HEK293T (cell line): ENCODE measurements around the gene GRK1.

Experiments used
- CTCF ChIA-PET: fragments of 350-600 bp; formaldehyde crosslinking; extraction: SDS; loops from one replicate; lab custom pipeline; 2021; ENCODE audit warnings: antibody characterized with exemption, inconsistent platforms; lab: Yijun Ruan, JAX
- POLR2A ChIA-PET: fragments of 350-600 bp; formaldehyde crosslinking; extraction: SDS; loops from one replicate; lab custom pipeline; 2020; ENCODE audit warnings: antibody characterized with exemption, inconsistent platforms; lab: Yijun Ruan, JAX
- DNase-seq: peaks from one replicate; pipeline ENCODE4 v3.0.0; 2012; ENCODE audit warnings: mixed read lengths; ENCODE audit errors: extremely low spot score
- ARNT ChIP-seq: fragments of 450-650 bp; IDR thresholded peaks from 2 replicates; pipeline ENCODE4 v1.6.1; 2017; ENCODE audit warnings: mild to moderate bottlenecking
- BHLHE40 ChIP-seq: fragments of 450-650 bp; IDR thresholded peaks from 2 replicates; pipeline ENCODE4 v1.6.1; 2016; ENCODE audit warnings: mild to moderate bottlenecking, moderate library complexity, borderline replicate concordance
- CTBP1 ChIP-seq: fragments of 450-650 bp; IDR thresholded peaks from 2 replicates; pipeline ENCODE4 v1.6.1; 2016; ENCODE audit warnings: borderline replicate concordance
- ELF4 ChIP-seq: fragments of 450-650 bp; IDR thresholded peaks from 2 replicates; pipeline ENCODE4 v1.6.1; 2017; ENCODE audit warnings: antibody characterized with exemption
- FOXA1 ChIP-seq: fragments of 450-650 bp; IDR thresholded peaks from 2 replicates; pipeline ENCODE4 v1.6.1; 2016; ENCODE audit warnings: mild to moderate bottlenecking
- FOXK2 ChIP-seq: fragments of 450-650 bp; IDR thresholded peaks from 2 replicates; pipeline ENCODE4 v1.6.1; 2016; ENCODE audit warnings: mild to moderate bottlenecking
- FOXM1 ChIP-seq: fragments of 450-650 bp; IDR thresholded peaks from 2 replicates; pipeline ENCODE4 v1.6.1; 2017; ENCODE audit warnings: mild to moderate bottlenecking, borderline replicate concordance
- HDGF ChIP-seq: fragments of 450-650 bp; IDR thresholded peaks from 2 replicates; pipeline ENCODE4 v1.6.1; 2017; ENCODE audit warnings: antibody characterized with exemption, borderline replicate concordance
- L3MBTL2 ChIP-seq: fragments of 450-650 bp; conservative IDR thresholded peaks from 2 replicates; pipeline ENCODE4 v1.6.1; 2016; ENCODE audit warnings: mild to moderate bottlenecking
- LEF1 ChIP-seq: fragments of 450-650 bp; IDR thresholded peaks from 2 replicates; pipeline ENCODE4 v1.6.1; 2017; ENCODE audit warnings: mild to moderate bottlenecking, borderline replicate concordance
- NFRKB ChIP-seq: fragments of 450-650 bp; IDR thresholded peaks from 2 replicates; pipeline ENCODE4 v1.6.1; 2016; ENCODE audit warnings: mild to moderate bottlenecking, moderate library complexity
- PKNOX1 ChIP-seq: fragments of 450-650 bp; IDR thresholded peaks from 2 replicates; pipeline ENCODE4 v1.6.1; 2016
- SP1 ChIP-seq: fragments of 450-650 bp; IDR thresholded peaks from 2 replicates; pipeline ENCODE4 v1.6.1; 2017
- SUZ12 ChIP-seq: fragments of 450-650 bp; IDR thresholded peaks from 2 replicates; pipeline ENCODE4 v1.6.1; 2016; ENCODE audit warnings: mild to moderate bottlenecking
- TARDBP ChIP-seq: fragments of 450-650 bp; IDR thresholded peaks from 2 replicates; pipeline ENCODE4 v1.6.1; 2016
- ZNF384 ChIP-seq: fragments of 450-650 bp; IDR thresholded peaks from 2 replicates; pipeline ENCODE4 v1.6.1; 2016

Gene GRK1

GRCh38 chr13:113776231-113777125, 109.5 kb downstream of the GRK1 start:
- ChIA-PET CTCF (no interaction called here), POLR2A (no interaction called here)
- DNase-seq, result no peak
- no peak for TF ChIP-seq ARNT
- TF ChIP-seq SP1, result no peak
- TF ChIP-seq ELF4, result no peak
- no peak for TF ChIP-seq NFRKB

- TF ChIP-seq TARDBP, result no peak
- TF ChIP-seq SP1, result no peak
- TF ChIP-seq SUZ12, result no peak
- TF ChIP-seq NFRKB, result no peak
- TF ChIP-seq ELF4, result no peak
- TF ChIP-seq CTBP1, result no peak
- no peak for TF ChIP-seq ZNF384
- TF ChIP-seq HDGF, result no peak
- no peak for TF ChIP-seq FOXM1
- no peak for TF ChIP-seq LEF1
- no peak for TF ChIP-seq FOXA1
- TF ChIP-seq L3MBTL2, result no peak
- no peak for TF ChIP-seq PKNOX1
- TF ChIP-seq BHLHE40, result no peak
- no peak for TF ChIP-seq ARNT
- TF ChIP-seq FOXK2, result no peak
- ChIA-PET POLR2A (no interaction called here), CTCF (no interaction called here)
- DNase-seq, result peak; percentile 31
Observed at GRCh38 chr13:113777311-113778260, 110.6 kb downstream of the GRK1 start.

GRCh38 chr13:113781571-113781970, 114.6 kb downstream of the GRK1 start:
- CTCF ChIA-PET, result no interaction called here
- POLR2A ChIA-PET, result no interaction called here

GRCh38 chr13:113782472-113782871, 115.5 kb downstream of the GRK1 start:
- ChIA-PET CTCF (no interaction called here), POLR2A (no interaction called here)
- TF ChIP-seq HDGF (no peak), NFRKB (no peak), LEF1 (no peak), FOXA1 (no peak), ARNT (no peak), L3MBTL2 (no peak), ELF4 (no peak), FOXM1 (no peak), BHLHE40 (no peak), CTBP1 (no peak), ZNF384 (no peak), PKNOX1 (no peak), SP1 (no peak), FOXK2 (no peak)
- no peak for DNase-seq

More at GRCh38 chr13:113781571-113781970, 114.6 kb downstream of the GRK1 start:
- TF ChIP-seq TARDBP (no peak), NFRKB (no peak), L3MBTL2 (no peak), SUZ12 (no peak), CTBP1 (no peak)
- no peak for DNase-seq

GRCh38 chr13:113783200-113783881, 116.3 kb downstream of the GRK1 start:
- DNase-seq, result no peak
- CTCF ChIA-PET, result no interaction called here
- TF ChIP-seq SUZ12, result no peak
- TF ChIP-seq NFRKB, result no peak
- POLR2A ChIA-PET, result no interaction called here

GRCh38 chr13:113783966-113784644, 117.1 kb downstream of the GRK1 start:
- ChIA-PET POLR2A (no interaction called here), CTCF (no interaction called here)
- TF ChIP-seq SP1 (no peak), FOXM1 (no peak), SUZ12 (no peak), CTBP1 (no peak), FOXK2 (no peak), ELF4 (no peak), PKNOX1 (no peak), L3MBTL2 (no peak), ZNF384 (no peak), ARNT (no peak), LEF1 (no peak), HDGF (no peak)
- no peak for DNase-seq
